ENCODE results near the gene SCAMP2. TPM values are rescaled to one million over a fixed set of nuclear protein-coding genes. Genes with fewer than 3 reads are reported as not detected.

Gene SCAMP2
- total RNA-seq, 2 donors from 2014 or later: 62.1 to 84.5 TPM

DNA sequence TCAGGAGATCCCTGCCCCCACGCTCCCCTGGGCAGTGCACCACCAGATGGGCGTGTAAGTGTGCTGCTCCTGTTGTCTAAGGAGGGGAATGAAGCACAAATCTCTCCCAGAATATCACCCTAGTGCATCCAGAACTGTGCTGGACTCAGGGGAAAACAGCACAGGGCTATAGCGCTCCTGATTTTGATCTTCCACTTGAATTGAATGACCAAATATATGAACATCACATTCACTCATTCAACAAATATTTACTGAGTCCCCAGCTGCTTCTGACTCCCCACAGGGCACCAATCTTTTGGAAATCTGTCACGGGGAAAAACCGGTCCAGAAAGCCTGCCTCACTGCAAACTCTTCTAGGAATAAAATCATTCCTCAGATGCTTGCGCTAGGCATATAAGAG lies 44.3 kb downstream of the SCAMP2 start:
- peaks cover 6% of the 10 kb centered on the region for H3K27me3 ChIP-seq (replicated peaks; ENCODE audit: insufficient read depth)

DNA sequence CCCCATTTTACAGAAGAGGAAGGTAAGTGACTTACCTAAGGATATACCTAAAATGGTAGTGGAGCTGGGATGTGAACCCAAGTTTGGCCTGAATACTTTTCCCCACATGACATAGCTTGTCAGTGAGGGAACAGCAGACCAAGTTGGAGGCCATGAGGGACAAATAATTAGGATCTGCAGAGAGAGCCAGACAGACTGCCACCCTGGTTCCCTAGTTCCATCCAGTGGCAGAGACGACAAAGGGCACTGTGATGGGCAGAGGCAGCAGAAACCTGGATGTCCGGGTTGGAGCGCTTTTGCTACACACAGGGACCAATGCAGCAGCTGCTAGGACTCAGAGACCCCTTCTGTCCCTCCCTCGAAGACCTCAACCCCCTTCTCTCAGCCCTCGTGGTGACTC lies 45.6 kb downstream of the SCAMP2 start:
- TF ChIP-seq, protein P1, sequence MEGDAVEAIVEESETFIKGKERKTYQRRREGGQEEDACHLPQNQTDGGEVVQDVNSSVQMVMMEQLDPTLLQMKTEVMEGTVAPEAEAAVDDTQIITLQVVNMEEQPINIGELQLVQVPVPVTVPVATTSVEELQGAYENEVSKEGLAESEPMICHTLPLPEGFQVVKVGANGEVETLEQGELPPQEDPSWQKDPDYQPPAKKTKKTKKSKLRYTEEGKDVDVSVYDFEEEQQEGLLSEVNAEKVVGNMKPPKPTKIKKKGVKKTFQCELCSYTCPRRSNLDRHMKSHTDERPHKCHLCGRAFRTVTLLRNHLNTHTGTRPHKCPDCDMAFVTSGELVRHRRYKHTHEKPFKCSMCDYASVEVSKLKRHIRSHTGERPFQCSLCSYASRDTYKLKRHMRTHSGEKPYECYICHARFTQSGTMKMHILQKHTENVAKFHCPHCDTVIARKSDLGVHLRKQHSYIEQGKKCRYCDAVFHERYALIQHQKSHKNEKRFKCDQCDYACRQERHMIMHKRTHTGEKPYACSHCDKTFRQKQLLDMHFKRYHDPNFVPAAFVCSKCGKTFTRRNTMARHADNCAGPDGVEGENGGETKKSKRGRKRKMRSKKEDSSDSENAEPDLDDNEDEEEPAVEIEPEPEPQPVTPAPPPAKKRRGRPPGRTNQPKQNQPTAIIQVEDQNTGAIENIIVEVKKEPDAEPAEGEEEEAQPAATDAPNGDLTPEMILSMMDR (IDR thresholded peaks at IDR 0.05): no peak
- Histone ChIP-seq H3K4me3 (no peak overlapping the region), H3K4me1 (ENCODE audit: control insufficient read depth in 1 of 2, low read depth in 2 of 2) (no peaks in the 10 kb centered on the region), H3K27me3 (replicated peaks; ENCODE audit: insufficient read depth) (peaks cover 6% of the 10 kb centered on the region), H3K27ac (no peak overlapping the region), H3K9me3 (no peaks in the 10 kb centered on the region), H3K36me3 (no peaks in the 10 kb centered on the region)
- DNase-seq (ENCODE audit: low spot score) (no peak), ATAC-seq (ENCODE audit: insufficient number of reproducible peaks, low FRiP score, low read depth) (no peak)

More for the DNA sequence above, 44.3 kb downstream of the SCAMP2 start:
- DNase-seq (ENCODE audit: low spot score): no peak
- Histone ChIP-seq H3K36me3 (no peaks in the 10 kb centered on the region), H3K4me1 (ENCODE audit: control insufficient read depth in 1 of 2, low read depth in 2 of 2) (no peaks in the 10 kb centered on the region), H3K4me3 (no peak overlapping the region), H3K9me3 (no peaks in the 10 kb centered on the region), H3K27ac (no peak overlapping the region)
- TF ChIP-seq, protein P1 (IDR thresholded peaks at IDR 0.05): no peak
- ATAC-seq (ENCODE audit: insufficient number of reproducible peaks, low FRiP score, low read depth): no peak

DNA sequence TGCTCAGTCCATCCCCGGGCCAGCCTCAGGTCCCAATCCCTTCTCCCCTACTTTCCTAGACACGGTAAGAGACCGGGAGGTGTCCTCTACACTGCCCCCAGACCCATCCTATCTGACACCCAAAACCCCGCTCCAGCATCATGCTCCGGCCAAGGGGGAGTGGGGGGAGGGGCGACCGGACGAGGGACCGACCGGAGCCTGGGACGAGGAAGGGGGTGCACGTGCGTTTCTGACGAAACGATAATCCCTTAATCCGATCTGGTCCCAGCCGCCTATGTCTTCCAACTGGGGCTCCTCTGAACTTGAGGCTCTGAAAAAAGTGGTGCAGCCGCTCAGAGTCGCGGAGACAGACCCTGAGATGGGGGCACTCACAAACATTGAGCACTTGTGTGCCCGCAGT lies 46.2 kb downstream of the SCAMP2 start:
- DNase-seq (ENCODE audit: low spot score) (no peak), ATAC-seq (ENCODE audit: insufficient number of reproducible peaks, low FRiP score, low read depth) (no peak)
- no peaks in the 10 kb centered on the region for H3K9me3 ChIP-seq
- H3K4me3 ChIP-seq: no peak overlapping the region
- no peaks in the 10 kb centered on the region for H3K4me1 ChIP-seq (ENCODE audit: control insufficient read depth in 1 of 2, low read depth in 2 of 2)
- no peak overlapping the region for H3K27ac ChIP-seq
- TF ChIP-seq, protein P1 (IDR thresholded peaks at IDR 0.05): no peak
- H3K27me3 ChIP-seq (replicated peaks; ENCODE audit: insufficient read depth): peaks cover 6% of the 10 kb centered on the region
- no peaks in the 10 kb centered on the region for H3K36me3 ChIP-seq

DNA sequence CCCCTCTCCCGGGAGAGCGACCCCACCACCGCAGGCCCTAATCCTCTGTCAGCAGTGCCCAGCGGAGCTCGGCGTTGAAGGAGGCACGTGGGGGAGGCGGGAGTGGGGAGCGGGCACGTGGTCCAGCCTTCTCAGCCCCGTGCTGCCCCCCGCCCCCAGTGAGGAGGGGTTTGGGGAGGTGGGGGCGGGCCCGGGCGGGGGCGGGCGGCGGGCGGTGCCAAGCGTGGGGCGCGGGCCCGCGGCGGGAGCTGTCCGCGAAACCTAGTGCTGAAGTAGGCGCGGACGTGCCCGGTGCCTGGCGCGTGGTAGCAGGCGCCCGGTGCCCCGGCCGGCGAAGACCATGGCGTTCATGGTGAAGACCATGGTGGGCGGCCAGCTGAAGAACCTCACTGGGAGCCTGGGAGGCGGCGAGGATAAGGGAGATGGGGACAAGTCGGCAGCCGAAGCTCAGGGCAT lies 46.8 kb downstream of the SCAMP2 start, which contains the start of gene CPLX3:
Gene CPLX3, plus strand, starts transcription at position 264 of the 456 bp plus-strand sequence. Its CDS starts 77 bp downstream, at position 341.
- Histone ChIP-seq H3K27me3 (replicated peaks; ENCODE audit: insufficient read depth) (peaks cover 6% of the 10 kb centered on the region), H3K27ac (no peak within 1 kb of the TSS), H3K4me3 (no peak within 1 kb of the TSS), H3K36me3 (no peaks in the 10 kb centered on the region), H3K9me3 (no peaks in the 10 kb centered on the region), H3K4me1 (ENCODE audit: control insufficient read depth in 1 of 2, low read depth in 2 of 2) (no peaks in the 10 kb centered on the region)
- TF ChIP-seq, protein P1 (IDR thresholded peaks at IDR 0.05): no peak
- ATAC-seq (ENCODE audit: insufficient number of reproducible peaks, low FRiP score, low read depth) (no peak), DNase-seq (ENCODE audit: low spot score) (no peak)

DNA sequence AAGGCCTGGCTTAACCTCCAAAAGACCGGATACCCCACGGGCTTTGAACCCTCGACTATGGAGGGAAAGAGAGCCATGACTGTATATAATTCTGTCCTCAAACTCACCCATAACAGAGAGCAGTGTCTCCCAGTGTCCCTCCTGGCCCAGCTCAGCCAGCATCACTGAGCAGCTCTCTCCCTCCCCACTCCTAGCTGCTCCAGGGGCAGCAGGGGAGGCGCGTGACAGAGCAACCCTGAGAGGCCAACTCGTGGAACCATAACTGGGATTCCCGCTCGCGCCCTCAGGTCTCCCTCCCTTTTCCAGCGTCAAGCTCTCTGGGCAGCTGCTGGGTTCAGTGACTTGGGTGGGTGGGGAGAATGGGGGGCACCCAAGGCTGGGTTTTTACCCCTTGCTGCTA lies 47.3 kb downstream of the SCAMP2 start:
- H3K36me3 ChIP-seq: no peaks in the 10 kb centered on the region
- H3K4me1 ChIP-seq (ENCODE audit: control insufficient read depth in 1 of 2, low read depth in 2 of 2): no peaks in the 10 kb centered on the region
- H3K9me3 ChIP-seq: no peaks in the 10 kb centered on the region
- DNase-seq (ENCODE audit: low spot score): no peak
- ATAC-seq (ENCODE audit: insufficient number of reproducible peaks, low FRiP score, low read depth): no peak
- TF ChIP-seq, protein P1 (IDR thresholded peaks at IDR 0.05): no peak
- H3K27me3 ChIP-seq (replicated peaks; ENCODE audit: insufficient read depth): peaks cover 6% of the 10 kb centered on the region
- no peak overlapping the region for H3K27ac ChIP-seq
- no peak overlapping the region for H3K4me3 ChIP-seq
